HUES64 (cell line): ENCODE data around the gene HOXA9.

ENCODE experiments used
- H3K27ac ChIP-seq: 2 replicates; pipeline ENCODE4 v1.7.0; 2013; ENCODE audit warnings: low read depth, low read length, inconsistent platforms
- H3K27me3 ChIP-seq: 2 replicates; pipeline ENCODE4 v1.6.1; 2013; ENCODE audit warnings: mild to moderate bottlenecking, low read length; ENCODE audit not compliant: insufficient read depth
- H3K36me3 ChIP-seq: 2 replicates; pipeline ENCODE4 v1.6.1; 2013; ENCODE audit warnings: mild to moderate bottlenecking, low read length; ENCODE audit not compliant: insufficient read depth
- H3K4me1 ChIP-seq: 2 replicates; pipeline ENCODE4 v1.6.1; 2013; ENCODE audit warnings: mild to moderate bottlenecking, low read length, moderate library complexity; ENCODE audit not compliant: insufficient read depth
- H3K4me3 ChIP-seq: 2 replicates; pipeline ENCODE4 v1.5.1; 2013; ENCODE audit warnings: mild to moderate bottlenecking, low read length, moderate library complexity
- H3K9ac ChIP-seq: 2 replicates; pipeline ENCODE4 v1.6.1; 2013; ENCODE audit warnings: mild to moderate bottlenecking, low read depth, low read length
- H3K9me3 ChIP-seq: 2 replicates; pipeline ENCODE4 v1.6.1; 2013; ENCODE audit warnings: low read depth, low read length; ENCODE audit not compliant: insufficient read depth
- WGBS: fragments of 150-250, 120-280 bp; methylation state at CpG from one replicate; pipeline ENCODE4 v1.1.7; 2013; ENCODE audit warnings: missing lambda C conversion rate; 5-methylcytosine and 5-hydroxymethylcytosine counted together

The HOXA9 gene

DNA sequence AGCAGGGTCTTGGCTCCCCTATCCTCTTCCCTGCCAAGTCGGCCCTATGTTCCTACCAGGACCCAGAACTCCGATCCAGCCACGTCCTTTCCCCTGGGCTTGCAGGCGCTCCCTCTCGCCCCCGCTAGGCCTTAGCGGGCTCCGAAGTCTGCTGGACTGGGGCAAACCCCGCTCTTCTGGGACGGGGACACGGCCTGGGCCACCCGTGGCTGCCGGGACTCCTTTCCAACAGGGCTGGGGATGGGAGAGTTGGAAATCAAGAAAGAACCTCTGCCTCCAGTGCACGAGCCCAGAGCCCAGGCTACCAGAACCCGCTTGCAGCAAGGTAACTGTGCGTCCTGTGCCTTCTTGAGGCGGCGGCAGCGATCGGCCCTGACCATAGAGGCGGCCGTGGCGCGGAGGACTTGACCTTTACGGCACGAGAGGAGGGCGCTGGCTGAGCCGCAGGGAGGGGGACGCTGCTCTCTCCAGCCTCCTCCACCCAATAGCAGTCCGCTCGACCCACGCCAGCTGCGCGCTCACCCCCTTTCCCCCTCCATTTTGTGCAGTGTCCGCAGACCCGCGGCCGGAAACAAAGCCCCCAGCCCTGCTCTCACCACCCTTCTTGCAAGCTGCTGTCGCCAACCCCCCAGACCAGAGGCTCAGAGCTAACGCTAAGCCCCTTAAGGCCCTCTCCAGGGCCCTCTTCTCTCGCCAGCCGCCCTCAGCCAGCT, 26.7 kb upstream of the HOXA9 start:
- Histone ChIP-seq H3K4me1 (peaks cover 3% of the 10 kb centered on the region; the same call in 1 of the 2 replicates), H3K36me3 (no peaks in the 10 kb centered on the region), H3K4me3 (no peak overlapping the region), H3K9ac (no peak overlapping the region), H3K27me3 (peaks cover 100% of the 10 kb centered on the region), H3K27ac (no peak overlapping the region), H3K9me3 (no peaks in the 10 kb centered on the region)
- whole genome bisulfite sequencing, result 3% methylated on average over 42 of the region's 42 CpGs

DNA sequence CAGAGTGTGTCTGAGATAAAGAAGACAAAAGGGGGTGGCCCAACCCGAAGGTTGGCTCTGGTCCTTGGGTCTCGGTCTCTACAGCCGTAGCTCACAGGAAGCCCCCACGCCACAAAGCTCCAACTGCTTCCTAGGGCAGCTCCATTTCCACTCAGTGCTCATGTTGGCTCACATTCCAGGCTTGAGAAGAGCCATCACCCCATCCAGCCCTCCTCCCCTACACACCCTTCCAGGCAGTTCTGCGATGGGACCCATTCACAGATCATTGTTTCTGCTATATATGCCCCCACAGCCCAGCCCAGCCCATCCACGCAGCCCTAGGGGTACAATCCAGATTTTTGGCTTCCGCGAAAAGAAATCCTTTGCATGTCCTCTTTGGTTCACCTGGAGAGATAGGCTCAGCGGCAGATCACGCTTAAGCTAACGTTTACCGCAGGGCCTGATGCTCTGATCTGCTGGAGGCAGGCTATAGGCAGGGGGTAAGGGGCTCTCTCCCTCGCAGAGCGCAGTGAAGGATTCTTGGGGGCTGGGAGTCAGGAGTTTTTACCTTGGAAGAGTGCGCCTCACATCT, 25.9 kb upstream of the HOXA9 start:
- WGBS, result 13% methylated on average over 15 of the region's 15 CpGs
- peaks cover 100% of the 10 kb centered on the region for H3K27me3 ChIP-seq
- H3K4me3 ChIP-seq, result no peak overlapping the region

DNA sequence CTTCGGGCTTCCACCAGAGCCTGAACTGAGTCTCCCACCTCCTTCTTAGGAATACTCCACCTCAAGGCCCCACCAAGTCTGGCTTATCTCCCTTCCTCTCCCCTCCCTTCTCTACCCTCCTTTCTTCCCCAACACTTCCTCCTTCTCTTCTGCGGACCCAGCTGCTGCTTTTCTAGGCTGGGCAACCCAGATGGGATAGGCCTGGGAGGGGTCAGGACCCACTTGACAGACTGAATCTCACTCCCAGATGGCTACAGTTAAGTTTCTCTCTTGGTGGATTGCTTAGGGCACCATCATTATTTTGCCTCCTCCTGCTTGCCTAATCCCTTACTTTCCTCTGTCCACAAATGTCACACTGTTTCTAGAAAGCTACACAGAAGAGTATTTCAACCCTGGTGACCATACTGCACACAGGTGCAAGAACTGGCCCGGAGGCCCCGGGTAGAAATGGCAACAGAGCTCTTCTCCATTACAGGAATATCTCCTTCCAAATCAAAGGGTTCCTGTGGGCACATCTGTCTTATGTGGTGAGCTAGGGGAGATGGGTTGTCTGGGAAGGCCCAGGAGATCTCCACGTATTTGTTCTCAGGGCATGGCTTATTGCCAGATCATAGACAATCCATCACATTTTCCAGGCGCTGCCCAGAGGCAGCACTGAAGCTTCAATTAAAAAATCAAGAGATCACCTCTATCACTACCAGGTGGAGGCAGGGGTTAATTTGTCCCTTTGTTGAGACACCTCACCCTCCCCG, 24.8 kb upstream of the HOXA9 start:
- WGBS, result 46% methylated on average over 7 of the region's 7 CpGs
- Histone ChIP-seq H3K27me3 (peaks cover 100% of the 10 kb centered on the region), H3K27ac (no peak overlapping the region), H3K36me3 (no peaks in the 10 kb centered on the region), H3K4me1 (peaks cover 3% of the 10 kb centered on the region; the same call in 1 of the 2 replicates), H3K9me3 (no peaks in the 10 kb centered on the region), H3K9ac (no peak overlapping the region), H3K4me3 (no peak overlapping the region)

More for the DNA sequence above, 25.9 kb upstream of the HOXA9 start:
- no peaks in the 10 kb centered on the region for H3K9me3 ChIP-seq
- no peak overlapping the region for H3K27ac ChIP-seq
- H3K9ac ChIP-seq, result no peak overlapping the region
- no peaks in the 10 kb centered on the region for H3K36me3 ChIP-seq
- peaks cover 3% of the 10 kb centered on the region; the same call in 1 of the 2 replicates for H3K4me1 ChIP-seq

- H3K9me3 ChIP-seq, result no peaks in the 10 kb centered on the region
- peaks cover 3% of the 10 kb centered on the region; the same call in 1 of the 2 replicates for H3K4me1 ChIP-seq
- no peak overlapping the region for H3K9ac ChIP-seq
- no peaks in the 10 kb centered on the region for H3K36me3 ChIP-seq
- H3K27ac ChIP-seq, result no peak overlapping the region
- peaks cover 100% of the 10 kb centered on the region for H3K27me3 ChIP-seq
- WGBS, result 5% methylated on average over 22 of the region's 22 CpGs
- H3K4me3 ChIP-seq, result no peak overlapping the region
These were observed 24.1 kb upstream of the HOXA9 start for GRCh38 chr7:27189295-27189996.

GRCh38 chr7:27188386-27189294, 23.3 kb upstream of the HOXA9 start:
- H3K9me3 ChIP-seq, result no peaks in the 10 kb centered on the region
- H3K4me3 ChIP-seq, result peak overlapping the region; percentile 5; the same call in 1 of the 2 replicates
- H3K4me1 ChIP-seq, result peaks cover 7% of the 10 kb centered on the region; the same call in 1 of the 2 replicates
- H3K9ac ChIP-seq, result no peak overlapping the region
- H3K27ac ChIP-seq, result no peak overlapping the region
- peaks cover 100% of the 10 kb centered on the region for H3K27me3 ChIP-seq
- no peaks in the 10 kb centered on the region for H3K36me3 ChIP-seq
- 2% methylated on average over 49 of the region's 49 CpGs for WGBS

GRCh38 chr7:27187475-27188385, 22.4 kb upstream of the HOXA9 start:
- no peaks in the 10 kb centered on the region for H3K36me3 ChIP-seq
- H3K9me3 ChIP-seq, result no peaks in the 10 kb centered on the region
- no peak overlapping the region for H3K27ac ChIP-seq
- H3K27me3 ChIP-seq, result peaks cover 100% of the 10 kb centered on the region
- peaks cover 16% of the 10 kb centered on the region for H3K4me1 ChIP-seq
- no peak overlapping the region for H3K4me3 ChIP-seq
- H3K9ac ChIP-seq, result no peak overlapping the region
- WGBS, result 2% methylated on average over 46 of the region's 46 CpGs

GRCh38 chr7:27186668-27187474, 21.5 kb upstream of the HOXA9 start:
- H3K27me3 ChIP-seq, result peaks cover 100% of the 10 kb centered on the region
- H3K36me3 ChIP-seq, result no peaks in the 10 kb centered on the region
- H3K4me1 ChIP-seq, result peaks cover 17% of the 10 kb centered on the region
- no peaks in the 10 kb centered on the region for H3K9me3 ChIP-seq
- 22% methylated on average over 1 of the region's 4 CpGs for WGBS
- no peak overlapping the region for H3K4me3 ChIP-seq
- H3K27ac ChIP-seq, result no peak overlapping the region
- no peak overlapping the region for H3K9ac ChIP-seq

DNA sequence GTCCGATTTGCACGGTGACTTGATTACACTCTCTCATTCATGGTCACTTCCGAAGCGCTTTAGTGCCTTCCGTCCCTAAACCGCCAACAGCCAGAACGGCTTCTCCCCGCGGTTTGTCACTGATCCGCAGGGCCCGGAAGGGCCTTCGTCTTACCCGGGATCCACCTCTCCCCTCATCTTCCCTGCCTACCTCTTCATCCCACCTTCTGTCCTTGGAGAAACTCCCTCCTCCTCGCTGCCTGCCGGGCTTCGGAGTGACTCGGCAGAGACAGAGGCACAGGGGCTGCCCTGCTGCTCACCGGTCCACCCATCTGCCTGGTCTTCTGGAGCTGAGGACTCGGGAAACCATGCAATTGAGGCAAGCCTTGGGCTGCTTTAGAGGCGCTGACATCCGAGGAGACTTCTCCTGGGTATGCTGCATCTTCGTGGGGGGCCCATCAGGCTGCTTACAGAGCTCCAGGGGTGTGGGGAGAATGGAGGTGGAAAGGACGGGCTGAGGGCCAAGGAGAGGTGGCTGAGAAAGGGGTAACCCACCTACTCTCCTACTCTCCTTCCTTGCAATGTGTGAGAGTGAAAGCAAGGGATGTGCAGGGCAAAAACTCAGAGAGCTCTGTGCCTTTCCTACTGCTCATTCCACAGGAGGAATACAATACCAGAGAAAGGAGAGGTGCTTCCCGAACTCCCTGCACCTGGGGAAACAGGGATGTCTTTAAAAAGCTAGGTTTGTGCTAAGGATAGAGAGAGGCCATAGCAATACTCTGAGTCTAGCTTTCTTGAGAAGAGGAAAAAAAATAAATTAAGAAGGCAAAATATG, 20.7 kb upstream of the HOXA9 start:
- no peak overlapping the region for H3K9ac ChIP-seq
- H3K4me1 ChIP-seq, result peaks cover 17% of the 10 kb centered on the region
- WGBS, result 3% methylated on average over 23 of the region's 24 CpGs
- H3K36me3 ChIP-seq, result no peaks in the 10 kb centered on the region
- H3K27me3 ChIP-seq, result peaks cover 100% of the 10 kb centered on the region
- H3K4me3 ChIP-seq, result no peak overlapping the region
- H3K9me3 ChIP-seq, result no peaks in the 10 kb centered on the region
- no peak overlapping the region for H3K27ac ChIP-seq
